Kidney epithelial cell (primary cell): ENCODE results near the gene OR5K4. TPM values are rescaled to one million over a fixed set of nuclear protein-coding genes. Genes with fewer than 3 reads are reported as not detected.

Experiments used
- DNase-seq: peaks from one replicate; pipeline ENCODE4 v3.0.0-alpha.2; 2010; ENCODE audit warnings: low read depth
- H3K27me3 ChIP-seq: 2 replicates; pipeline ENCODE4 v1.6.0; 2011; ENCODE audit warnings: low read length; ENCODE audit not compliant: control insufficient read depth, insufficient read depth
- H3K36me3 ChIP-seq: 2 replicates; pipeline ENCODE4 v1.5.1; 2011; ENCODE audit warnings: low read length; ENCODE audit not compliant: control insufficient read depth, insufficient read depth
- H3K4me3 ChIP-seq: 2 replicates; pipeline ENCODE4 v1.5.1; 2011; ENCODE audit warnings: low read depth, mild to moderate bottlenecking, control low read depth, low read length
- CTCF ChIP-seq: IDR thresholded peaks from 2 replicates; pipeline ENCODE4 v1.5.1; 2011; ENCODE audit warnings: mild to moderate bottlenecking, moderate library complexity, low read length, control low read depth, inconsistent platforms; ENCODE audit not compliant: insufficient read depth, poor library complexity, severe bottlenecking
- total RNA-seq: library from RNA; depleted of rRNA; stranded (reverse); fragments of >200 nt; gene quantifications from 2 replicates; pipeline ENCODE4 v1.2.3, GENCODE V29; 2015

Gene OR5K4
- total RNA-seq, 1 donor from 2014 or later, result not detected

- no peak for TF ChIP-seq CTCF
- Histone ChIP-seq H3K27me3 (no peaks in the 10 kb centered on the region), H3K4me3 (no peak overlapping the region), H3K36me3 (no peaks in the 10 kb centered on the region)
- no peak for DNase-seq
Measured at GRCh38 chr3:98398513-98398912, 44.9 kb downstream of the OR5K4 start.

GRCh38 chr3:98402507-98402906 is 48.9 kb downstream of the OR5K4 start:
- TF ChIP-seq CTCF, result no peak
- H3K4me3 ChIP-seq, result no peak overlapping the region
- no peak for DNase-seq
- no peaks in the 10 kb centered on the region for H3K36me3 ChIP-seq
- no peaks in the 10 kb centered on the region for H3K27me3 ChIP-seq

GRCh38 chr3:98404010-98404409 is 50.4 kb downstream of the OR5K4 start:
- no peak for DNase-seq
- no peaks in the 10 kb centered on the region for H3K27me3 ChIP-seq
- TF ChIP-seq CTCF, result no peak
- no peaks in the 10 kb centered on the region for H3K36me3 ChIP-seq
- H3K4me3 ChIP-seq, result no peak overlapping the region

Other genes starting within 250 kb of the OR5K4 start
- gene OR5H1, start 223.1 kb upstream of the OR5K4 start, total RNA-seq, result not detected in 2 replicates
- not detected in 2 replicates for gene OR5H14, start 206.4 kb upstream of the OR5K4 start, total RNA-seq
- not detected in 2 replicates for gene OR5H15, start 187.2 kb upstream of the OR5K4 start, total RNA-seq
- not detected in 2 replicates for gene OR5H6, start 89.6 kb upstream of the OR5K4 start, total RNA-seq
- gene OR5H2, start 71.3 kb upstream of the OR5K4 start, total RNA-seq, result not detected in 2 replicates
- gene OR5K3, start 36.8 kb downstream of the OR5K4 start, total RNA-seq, result not detected in 2 replicates
- not detected in 2 replicates for gene OR5K1, start 109.3 kb downstream of the OR5K4 start, total RNA-seq
- gene OR5K2, start 143.8 kb downstream of the OR5K4 start, total RNA-seq, result not detected in 2 replicates
- gene CLDND1, start 169.0 kb downstream of the OR5K4 start, total RNA-seq, result 103 and 124 TPM in 2 replicates
- not detected in 2 replicates for gene GPR15, start 178.1 kb downstream of the OR5K4 start, total RNA-seq
- 26.5 and 28.2 TPM in 2 replicates for gene CPOX, start 239.8 kb downstream of the OR5K4 start, total RNA-seq